ENCODE measurements around the gene ABI3BP. TPM values are rescaled to one million over a fixed set of nuclear protein-coding genes. Genes with fewer than 3 reads are reported as not detected.
A peak's percentile ranks its signal among the peaks of the same experiment; 100 is the strongest.

ABI3BP gene
- total RNA-seq, 2 donors from 2014 or later, result 12.9 to 32.1 TPM

GRCh38 chr3:100761951-100762350, 231.3 kb downstream of the ABI3BP start:
- ATAC-seq (no peak), DNase-seq (no peak)
- intact Hi-C loops (cut with DNase I, micrococcal nuclease), result no loop called here

- ATAC-seq (peak; percentile 84), DNase-seq (peak in 1 of 2 donors; percentile 18)
- intact Hi-C loops (cut with DNase I, micrococcal nuclease), result no loop called here
Measured at GRCh38 chr3:100761211-100761942, 231.8 kb downstream of the ABI3BP start.

- no peak for ATAC-seq
- no peak for DNase-seq
- intact Hi-C loops (cut with DNase I, micrococcal nuclease), result no loop called here
Measured at GRCh38 chr3:100760377-100760776, 232.8 kb downstream of the ABI3BP start.

GRCh38 chr3:100759950-100760349, 233.3 kb downstream of the ABI3BP start:
- no peak for ATAC-seq
- intact Hi-C loops (cut with DNase I, micrococcal nuclease), result no loop called here
- DNase-seq, result no peak

GRCh38 chr3:100759159-100759558, 234.1 kb downstream of the ABI3BP start:
- DNase-seq (no peak), ATAC-seq (no peak)
- intact Hi-C loops (cut with DNase I, micrococcal nuclease), result no loop called here

- DNase-seq, result no peak
- no peak for ATAC-seq
- intact Hi-C loops (cut with DNase I, micrococcal nuclease), result no loop called here
Measured at GRCh38 chr3:100756441-100756840, 236.8 kb downstream of the ABI3BP start.

- ATAC-seq (peak; percentile 23), DNase-seq (no peak)
- intact Hi-C loops (cut with DNase I, micrococcal nuclease), result no loop called here
Measured at GRCh38 chr3:100754563-100755334, 238.5 kb downstream of the ABI3BP start.

- ATAC-seq, result no peak
Measured at GRCh38 chr3:100753846-100754245, 239.4 kb downstream of the ABI3BP start.

GRCh38 chr3:100748967-100749366, 244.3 kb downstream of the ABI3BP start:
- ATAC-seq (no peak), DNase-seq (no peak)
- intact Hi-C loops (cut with DNase I, micrococcal nuclease), result no loop called here

More at GRCh38 chr3:100753846-100754245, 239.4 kb downstream of the ABI3BP start:
- no peak for DNase-seq
- intact Hi-C loops (cut with DNase I, micrococcal nuclease), result no loop called here

- ATAC-seq (no peak), DNase-seq (no peak)
- intact Hi-C loops (cut with DNase I, micrococcal nuclease), result no loop called here
Measured at GRCh38 chr3:100748220-100748619, 245.0 kb downstream of the ABI3BP start.

- DNase-seq (no peak), ATAC-seq (no peak)
- intact Hi-C loops (cut with DNase I, micrococcal nuclease), result no loop called here
Measured at GRCh38 chr3:100746092-100746491, 247.1 kb downstream of the ABI3BP start.

- DNase-seq, result no peak
- no peak for ATAC-seq
- intact Hi-C loops (cut with DNase I, micrococcal nuclease), result no loop called here
Measured at GRCh38 chr3:100745617-100746016, 247.6 kb downstream of the ABI3BP start.

- intact Hi-C loops (cut with DNase I, micrococcal nuclease), result no loop called here
- DNase-seq, result no peak
- ATAC-seq, result no peak
Measured at GRCh38 chr3:100744671-100745070, 248.6 kb downstream of the ABI3BP start.

- intact Hi-C loops (cut with DNase I, micrococcal nuclease), result no loop called here
- DNase-seq (no peak), ATAC-seq (no peak)
Measured at GRCh38 chr3:100743535-100743934, 249.7 kb downstream of the ABI3BP start.

- ATAC-seq, result no peak
- DNase-seq, result no peak
- intact Hi-C loops (cut with DNase I, micrococcal nuclease), result no loop called here
Measured at GRCh38 chr3:100740207-100740606, 253.0 kb downstream of the ABI3BP start.

- intact Hi-C loops (cut with DNase I, micrococcal nuclease), result no loop called here
- ATAC-seq, result peak; percentile 45
- DNase-seq, result no peak
Measured at GRCh38 chr3:100737334-100737733, 255.9 kb downstream of the ABI3BP start.

GRCh38 chr3:100732435-100732834, 260.8 kb downstream of the ABI3BP start:
- ATAC-seq, result no peak
- intact Hi-C loops (cut with DNase I, micrococcal nuclease), result no loop called here
- no peak for DNase-seq

GRCh38 chr3:100730524-100730923, 262.7 kb downstream of the ABI3BP start:
- intact Hi-C loops (cut with DNase I, micrococcal nuclease), result no loop called here
- DNase-seq, result no peak
- ATAC-seq, result no peak

- ATAC-seq (no peak), DNase-seq (no peak)
- intact Hi-C loops (cut with DNase I, micrococcal nuclease), result no loop called here
Measured at GRCh38 chr3:100726706-100727105, 266.5 kb downstream of the ABI3BP start.

GRCh38 chr3:100725935-100726513, 267.2 kb downstream of the ABI3BP start:
- no peak for DNase-seq
- intact Hi-C loops (cut with DNase I, micrococcal nuclease), result no loop called here
- ATAC-seq, result peak; percentile 17
